HepG2 (cell line): ENCODE measurements around the gene PAIP1. TPM values are rescaled to one million over a fixed set of nuclear protein-coding genes. Genes with fewer than 3 reads are reported as not detected.
"Not testable (repeated sequence)": the region's sequence is repeated elsewhere in the genome, so short reads cannot be mapped to it uniquely, and the experiment has no call there.

Experiments
- ATAC-seq: fragments of 200-7000 bp; cut with Tn5 transposase; 3 replicates; pipeline ENCODE4 v1.9.1; 2020; ENCODE audit warnings: mild to moderate bottlenecking, moderate library complexity
- BruUV-seq: library from RNA; stranded (reverse); fragments of 400-500 nt; replicated peaks from 2 replicates; lab custom pipeline; 2021; lab: Mats Ljungman, UMichigan
- CTCF ChIA-PET: fragments of 300-600 bp; formaldehyde crosslinking; extraction: SDS; loops from one replicate; lab custom pipeline; 2021; ENCODE audit warnings: low total read pairs, inconsistent platforms, low intra/inter-chr PET ratio; lab: Yijun Ruan, JAX
- POLR2A ChIA-PET: fragments of 350-600 bp; sonication (Branson Sonifier 250); formaldehyde crosslinking; loops from one replicate; lab custom pipeline; 2020; ENCODE audit warnings: antibody characterized with exemption, inconsistent platforms; lab: Yijun Ruan, JAX
- DNase-seq: peaks from one replicate; pipeline ENCODE4 v3.0.0-alpha.2; 2015; ENCODE audit warnings: low spot score
- FAIRE-seq: peaks from 3 replicates; lab custom pipeline; 2011; peaks lifted over from hg19 to GRCh38; lab: Jason Lieb, UNC
- H2AFZ ChIP-seq: one replicate; pipeline ENCODE4 v1.6.1; 2011; ENCODE audit warnings: low read length, inconsistent platforms
- H3K27ac ChIP-seq: fragments of 300-600 bp; 3 replicates; pipeline ENCODE4 v1.8.0; 2011; ENCODE audit warnings: mixed run types, mild to moderate bottlenecking, mixed read lengths, low read length, inconsistent platforms; ENCODE audit not compliant: insufficient read depth; ENCODE audit errors: extremely low read length
- H3K27me3 ChIP-seq, 2 experiments: fragments of 200-600 bp in 1 of 2; 2 replicates in 1 of 2; 3 replicates in 1 of 2; pipeline versions ENCODE4 v1.6.0 to v1.8.0; 2011; ENCODE audit warnings: low read length in 2 of 2, mild to moderate bottlenecking in 2 of 2, moderate library complexity in 2 of 2, inconsistent platforms in 1 of 2; ENCODE audit not compliant: insufficient read depth in 2 of 2, control insufficient read depth in 1 of 2
- H3K36me3 ChIP-seq, 2 experiments: fragments of 200-600 bp in 1 of 2; replicated peaks in 1 of 2; 2 replicates in 1 of 2; 3 replicates in 1 of 2; pipeline versions ENCODE4 v1.5.1 to v1.8.0; 2011; ENCODE audit warnings: low read length in 2 of 2, inconsistent platforms in 1 of 2; ENCODE audit not compliant: insufficient read depth in 2 of 2, control insufficient read depth in 1 of 2
- H3K4me1 ChIP-seq: 2 replicates; pipeline ENCODE4 v1.5.1; 2012; ENCODE audit warnings: low read length, inconsistent platforms; ENCODE audit not compliant: insufficient read depth
- H3K4me2 ChIP-seq: 2 replicates; pipeline ENCODE4 v1.6.0; 2011; ENCODE audit warnings: low read depth, low read length, inconsistent platforms
- H3K4me3 ChIP-seq, 3 experiments: fragments of 200-600 bp in 1 of 3; sonication (generic), shearing (Covaris generic) in 1 of 3; replicated peaks in 1 of 3; 2 replicates each; pipeline ENCODE4 v1.5.1; 2011 to 2016; ENCODE audit warnings: low read length in 3 of 3, inconsistent platforms in 2 of 3, low read depth in 2 of 3, mild to moderate bottlenecking in 2 of 3, control low read depth in 1 of 3, mixed read lengths in 1 of 3; ENCODE audit not compliant: insufficient read depth in 1 of 3
- H3K79me2 ChIP-seq: one replicate; pipeline ENCODE4 v1.6.1; 2011; ENCODE audit warnings: low read length, inconsistent platforms; ENCODE audit not compliant: insufficient read depth
- H3K9ac ChIP-seq: 2 replicates; pipeline ENCODE4 v1.6.0; 2011; ENCODE audit warnings: mild to moderate bottlenecking, low read depth, low read length, inconsistent platforms; ENCODE audit not compliant: insufficient read depth
- H3K9me3 ChIP-seq: 2 replicates; pipeline ENCODE4 v1.5.1; 2012; ENCODE audit warnings: mild to moderate bottlenecking, low read length
- H4K20me1 ChIP-seq: 2 replicates; pipeline ENCODE4 v1.6.0; 2011; ENCODE audit warnings: inconsistent platforms, mild to moderate bottlenecking, low read length, moderate library complexity; ENCODE audit not compliant: insufficient read depth
- ELF1 ChIP-seq: sonication (generic); formaldehyde crosslinking; IDR thresholded peaks from 2 replicates; pipeline ENCODE4 v1.4.0; 2020; ENCODE audit warnings: missing genetic modification reagents
- RNF219 ChIP-seq: sonication (generic); formaldehyde crosslinking; IDR thresholded peaks from 2 replicates; pipeline ENCODE4 v1.5.0; 2020; ENCODE audit warnings: mild to moderate bottlenecking, missing genetic modification reagents
- TP53 ChIP-seq: sonication (generic); formaldehyde crosslinking; conservative IDR thresholded peaks from 2 replicates; pipeline ENCODE4 v1.4.0; 2020; ENCODE audit warnings: missing genetic modification reagents
- ZBTB26 ChIP-seq: IDR thresholded peaks from 2 replicates; pipeline ENCODE4 v1.6.1; 2016; ENCODE audit warnings: missing compliant biosample characterization, missing genetic modification reagents, borderline replicate concordance
- WGBS: methylation state at CpG from one replicate; pipeline ENCODE4 v1.1.6; 2017; ENCODE audit warnings: low lambda C conversion rate; 5-methylcytosine and 5-hydroxymethylcytosine counted together
- in situ Hi-C: cut with HindIII; loops from 2 replicates; pipeline ENCODE4 v1.10.0; 2017; ENCODE audit warnings: low pct_unique_long_range_greater_than_20kb; ENCODE audit not compliant: extremely low pct_ligation_motif_present
- intact Hi-C: fragments of 100-400 bp; cut with micrococcal nuclease; formaldehyde crosslinking; loops from one replicate; pipeline ENCODE4 v1.10.0; 2022; ENCODE audit not compliant: unreplicated experiment
- polyA plus RNA-seq, 8 experiments: library from polyadenylated mRNA; depleted of rRNA in 3 of 8; stranded (reverse) in 7 of 8; unstranded in 1 of 8; fragments of >200 nt; fragmentation: Illumina TruSeq in 4 of 8; extraction: Trizol in 4 of 8; gene quantifications; 2 replicates each; pipeline versions ENCODE4 v1.2.1 to v1.2.3, GENCODE V29; 2011 to 2016; ENCODE audit warnings: low read depth in 4 of 8, missing spikeins in 1 of 8, mixed read lengths in 1 of 8; ENCODE audit not compliant: insufficient read depth in 1 of 8
- total RNA-seq, 5 experiments: library from RNA; depleted of rRNA; stranded (reverse); fragments of >200 nt; fragmentation: Illumina TruSeq; extraction: Trizol; gene quantifications; 2 replicates each; pipeline ENCODE4 v1.2.3, GENCODE V29; 2016; ENCODE audit warnings: low read depth in 1 of 5

Gene PAIP1
- total and polyA plus RNA-seq, 2 of the 13 experiments (the other 11 are each of a cell fraction or from before 2014, with no cell fraction given), result 96.6 to 116 TPM

- peaks cover 64% of the 10 kb centered on the region for H3K79me2 ChIP-seq
- H3K4me2 ChIP-seq, result no peak overlapping the region
- H3K36me3 ChIP-seq, result peaks cover 12 to 69% of the 10 kb centered on the region in 2 experiments
- in situ Hi-C loops, result no loop called here
- H3K4me3 ChIP-seq, result no peak overlapping the region
- peaks cover 38% of the 10 kb centered on the region for H3K4me1 ChIP-seq
- no peak overlapping the region for H3K9ac ChIP-seq
- ChIA-PET CTCF (no interaction called here), POLR2A (no interaction called here)
- no peaks in the 10 kb centered on the region; a peak in 1 of 5 replicates for H3K27me3 ChIP-seq
- no peak for DNase-seq
- H3K9me3 ChIP-seq, result no peaks in the 10 kb centered on the region
- TF ChIP-seq ELF1 (CRISPR knock-in tag) (no peak), RNF219 (no peak), ZBTB26 (CRISPR knock-in tag) (no peak), TP53 (no peak)
- ATAC-seq, result no peak
- BruUV-seq, result no TSS peak
- FAIRE-seq, result no peak
- H3K27ac ChIP-seq, result no peak overlapping the region
- H4K20me1 ChIP-seq, result peaks cover 11% of the 10 kb centered on the region
- intact Hi-C loops, result no loop called here
- 98% methylated on average over 2 of the region's 2 CpGs for WGBS
- H2AFZ ChIP-seq, result no peak overlapping the region
Measured at GRCh38 chr5:43551731-43552130, 5.1 kb downstream of the PAIP1 start.

GRCh38 chr5:43549272-43549671 lies 7.6 kb downstream of the PAIP1 start:
- 98% methylated on average over 8 of the region's 8 CpGs for WGBS
- Histone ChIP-seq H3K36me3 (peaks cover 21 to 87% of the 10 kb centered on the region in 2 experiments), H3K79me2 (peaks cover 44% of the 10 kb centered on the region), H3K4me1 (peaks cover 24% of the 10 kb centered on the region)
- H3K27ac ChIP-seq, in situ Hi-C loops, H3K4me2 ChIP-seq, DNase-seq, H3K27me3 ChIP-seq, intact Hi-C loops, H3K9me3 ChIP-seq, BruUV-seq, POLR2A ChIA-PET, H3K4me3 ChIP-seq, ATAC-seq, H4K20me1 ChIP-seq, CTCF ChIA-PET, H3K9ac ChIP-seq, FAIRE-seq, H2AFZ ChIP-seq: not testable (repeated sequence)
